SU-DHL-6 (cell line): ENCODE results near the gene NPAS3.
"Not testable (repeated sequence)": the region's sequence is repeated elsewhere in the genome, so short reads cannot be mapped to it uniquely, and the experiment has no call there.

ENCODE experiments used
- CTCF ChIP-seq: fragments of 200-600 bp; sonication (generic); IDR thresholded peaks from one replicate; pipeline ENCODE4 v1.5.1; 2017; ENCODE audit warnings: antibody characterized with exemption, mild to moderate bottlenecking, low read length, moderate library complexity; ENCODE audit not compliant: insufficient read depth, poor library complexity, severe bottlenecking
- EZH2phosphoT487 ChIP-seq: fragments of 200-600 bp; sonication (generic), shearing (Covaris generic); conservative IDR thresholded peaks from 2 replicates; pipeline ENCODE4 v1.6.1; 2018; ENCODE audit warnings: mild to moderate bottlenecking, antibody characterized with exemption, low read length, moderate library complexity, mixed read lengths

- TF ChIP-seq EZH2phosphoT487, CTCF: not testable (repeated sequence)
Observed at GRCh38 chr14:33088274-33088673, 149.6 kb downstream of the NPAS3 start.
